DOHH2 (cell line): ENCODE data around the gene PCED1B.

Experiments
- H3F3A ChIP-seq: fragments of 200-600 bp; sonication (generic), shearing (Covaris generic); 2 replicates; pipeline ENCODE4 v1.6.0; 2016; ENCODE audit warnings: antibody characterized with exemption, mild to moderate bottlenecking; ENCODE audit not compliant: control insufficient read depth, insufficient read depth
- H3K27ac ChIP-seq: fragments of 200-600 bp; sonication (generic); 2 replicates; pipeline ENCODE4 v1.5.1; 2014; ENCODE audit warnings: low read depth, mild to moderate bottlenecking, low read length, moderate library complexity
- H3K27me3 ChIP-seq: fragments of 200-600 bp; sonication (generic); 2 replicates; pipeline ENCODE4 v1.6.1; 2014; ENCODE audit warnings: mild to moderate bottlenecking, low read length, mixed read lengths; ENCODE audit not compliant: control insufficient read depth
- H3K36me3 ChIP-seq: fragments of 200-600 bp; sonication (generic); 2 replicates; pipeline ENCODE4 v1.6.1; 2014; ENCODE audit warnings: mild to moderate bottlenecking, low read length, moderate library complexity, mixed read lengths; ENCODE audit not compliant: control insufficient read depth
- H3K4me1 ChIP-seq: fragments of 200-600 bp; sonication (generic); 2 replicates; pipeline ENCODE4 v1.6.1; 2014; ENCODE audit warnings: mild to moderate bottlenecking, low read length, mixed read lengths; ENCODE audit not compliant: control insufficient read depth
- H3K4me2 ChIP-seq: fragments of 200-600 bp; sonication (generic); 2 replicates; pipeline ENCODE4 v1.6.0; 2014; ENCODE audit warnings: mild to moderate bottlenecking, low read length, moderate library complexity
- H3K4me3 ChIP-seq: fragments of 200-600 bp; sonication (generic); 2 replicates; pipeline ENCODE4 v1.5.1; 2014; ENCODE audit warnings: mild to moderate bottlenecking, low read length, mixed read lengths
- H3K79me2 ChIP-seq: fragments of 200-600 bp; sonication (generic); 2 replicates; pipeline ENCODE4 v1.6.1; 2014; ENCODE audit warnings: mild to moderate bottlenecking, low read length, mixed read lengths; ENCODE audit not compliant: control insufficient read depth
- H3K9me2 ChIP-seq: fragments of 200-600 bp; sonication (generic); replicated peaks from 2 replicates; pipeline ENCODE4 v1.6.1; 2014; ENCODE audit warnings: mild to moderate bottlenecking, low read length, mixed read lengths; ENCODE audit not compliant: control insufficient read depth
- H3K9me3 ChIP-seq: fragments of 200-600 bp; sonication (generic); 2 replicates; pipeline ENCODE4 v1.6.1; 2014; ENCODE audit warnings: antibody characterized with exemption, low read length, mixed read lengths; ENCODE audit not compliant: control insufficient read depth, insufficient read depth
- H4K20me1 ChIP-seq: fragments of 200-600 bp; sonication (generic); 2 replicates; pipeline ENCODE4 v1.6.0; 2014; ENCODE audit warnings: low read depth, mild to moderate bottlenecking, antibody characterized with exemption, low read length, moderate library complexity; ENCODE audit not compliant: control insufficient read depth, insufficient read depth
- CTCF ChIP-seq: fragments of 200-600 bp; sonication (generic); IDR thresholded peaks from one replicate; pipeline ENCODE4 v1.5.1; 2014; ENCODE audit warnings: antibody characterized with exemption, mild to moderate bottlenecking, low read depth, low read length; ENCODE audit not compliant: poor library complexity, severe bottlenecking
- EZH2phosphoT487 ChIP-seq: fragments of 200-600 bp; sonication (generic); IDR thresholded peaks from 2 replicates; pipeline ENCODE4 v1.6.1; 2017; ENCODE audit warnings: borderline replicate concordance, mild to moderate bottlenecking, antibody characterized with exemption, low read length, moderate library complexity, mixed read lengths

The PCED1B gene

GRCh38 chr12:47091009-47091408, 11.6 kb downstream of the PCED1B start:
- H3F3A ChIP-seq, result no peaks in the 10 kb centered on the region
- no peaks in the 10 kb centered on the region for H3K9me3 ChIP-seq
- peaks cover under 1% of the 10 kb centered on the region for H3K4me1 ChIP-seq
- H3K27me3 ChIP-seq, result no peaks in the 10 kb centered on the region; the same call in 1 of the 2 replicates
- H3K36me3 ChIP-seq, result no peaks in the 10 kb centered on the region
- no peak overlapping the region for H3K4me3 ChIP-seq
- H3K79me2 ChIP-seq, result no peaks in the 10 kb centered on the region
- no peak for TF ChIP-seq CTCF
- no peak for TF ChIP-seq EZH2phosphoT487
- H3K9me2 ChIP-seq, result no peaks in the 10 kb centered on the region
- no peak overlapping the region for H3K4me2 ChIP-seq
- no peaks in the 10 kb centered on the region for H4K20me1 ChIP-seq
- no peak overlapping the region for H3K27ac ChIP-seq

GRCh38 chr12:47094804-47095203, 15.4 kb downstream of the PCED1B start:
- no peak overlapping the region for H3K4me2 ChIP-seq
- TF ChIP-seq EZH2phosphoT487, result no peak
- no peak for TF ChIP-seq CTCF
- H3F3A ChIP-seq, result no peaks in the 10 kb centered on the region
- no peaks in the 10 kb centered on the region for H3K9me3 ChIP-seq
- no peaks in the 10 kb centered on the region for H3K9me2 ChIP-seq
- H3K79me2 ChIP-seq, result no peaks in the 10 kb centered on the region
- no peaks in the 10 kb centered on the region for H4K20me1 ChIP-seq
- no peak overlapping the region for H3K27ac ChIP-seq
- H3K4me3 ChIP-seq, result no peak overlapping the region
- no peaks in the 10 kb centered on the region; the same call in 1 of the 2 replicates for H3K27me3 ChIP-seq
- H3K36me3 ChIP-seq, result no peaks in the 10 kb centered on the region
- no peaks in the 10 kb centered on the region for H3K4me1 ChIP-seq

GRCh38 chr12:47095446-47096236, 16.2 kb downstream of the PCED1B start:
- Histone ChIP-seq H3K4me3 (no peak overlapping the region), H3K9me3 (no peaks in the 10 kb centered on the region), H3K9me2 (no peaks in the 10 kb centered on the region), H3K36me3 (no peaks in the 10 kb centered on the region), H3K79me2 (no peaks in the 10 kb centered on the region), H3K27ac (no peak overlapping the region), H3K4me1 (no peaks in the 10 kb centered on the region), H3F3A (no peaks in the 10 kb centered on the region), H3K27me3 (no peaks in the 10 kb centered on the region; the same call in 1 of the 2 replicates), H4K20me1 (no peaks in the 10 kb centered on the region), H3K4me2 (no peak overlapping the region)
- TF ChIP-seq EZH2phosphoT487 (no peak), CTCF (no peak)
